ENCODE data around the gene BCOR. TPM values are rescaled to one million over a fixed set of nuclear protein-coding genes. Genes with fewer than 3 reads are reported as not detected.

The BCOR gene
- total RNA-seq, 1 experiment from 2014 or later, result 48.3 TPM

- CTCF ChIA-PET, result interaction anchor here (0.6 kb wide), 1 partner anchor 12 kb away, joined by 3 read pairs; no protein-coding TSS in a partner anchor
- Histone ChIP-seq H3K4me1 (ENCODE audit: control insufficient read depth, insufficient read depth, low read length) (peaks cover 6% of the 10 kb centered on the region), H3K27ac (ENCODE audit: low read length) (peak overlapping the region; percentile 73; the same call in 1 of the 2 replicates), H3K36me3 (ENCODE audit: control insufficient read depth, insufficient read depth, low read length) (no peaks in the 10 kb centered on the region), H3K9me3 (ENCODE audit: control insufficient read depth, insufficient read depth, low read depth, low read length) (no peaks in the 10 kb centered on the region), H3K27me3 (ENCODE audit: control insufficient read depth, insufficient read depth, low read length) (no peaks in the 10 kb centered on the region), H3K4me3 (ENCODE audit: low read depth in 2 of 2, low read length in 2 of 2) (peak overlapping the region; percentile 53 to 64)
- in situ Hi-C loops (cut with HindIII; ENCODE audit: low pct_unique_long_range_greater_than_20kb, low sequenced_read_pairs) (no loop called here), intact Hi-C loops (cut with micrococcal nuclease; ENCODE audit: unreplicated experiment) (loop anchor here (5.0 kb wide), 1 partner anchor 79 kb away; no protein-coding TSS in a partner anchor)
- no TSS peak for BruUV-seq (replicated peaks)
- no peak for TF ChIP-seq CTCF (IDR thresholded peaks at IDR 0.05)
- TF ChIP-seq TCF7L2 (IDR thresholded peaks at IDR 0.05; ENCODE audit: low read depth, low read length), result no peak
- no peak for TF ChIP-seq POLR2AphosphoS5 (IDR thresholded peaks at IDR 0.05; ENCODE audit: low read depth, low read length)
- TF ChIP-seq SIN3A (IDR thresholded peaks at IDR 0.05; ENCODE audit: borderline replicate concordance, insufficient read depth, low read depth, low read length), result no peak
- TF ChIP-seq, protein P1, sequence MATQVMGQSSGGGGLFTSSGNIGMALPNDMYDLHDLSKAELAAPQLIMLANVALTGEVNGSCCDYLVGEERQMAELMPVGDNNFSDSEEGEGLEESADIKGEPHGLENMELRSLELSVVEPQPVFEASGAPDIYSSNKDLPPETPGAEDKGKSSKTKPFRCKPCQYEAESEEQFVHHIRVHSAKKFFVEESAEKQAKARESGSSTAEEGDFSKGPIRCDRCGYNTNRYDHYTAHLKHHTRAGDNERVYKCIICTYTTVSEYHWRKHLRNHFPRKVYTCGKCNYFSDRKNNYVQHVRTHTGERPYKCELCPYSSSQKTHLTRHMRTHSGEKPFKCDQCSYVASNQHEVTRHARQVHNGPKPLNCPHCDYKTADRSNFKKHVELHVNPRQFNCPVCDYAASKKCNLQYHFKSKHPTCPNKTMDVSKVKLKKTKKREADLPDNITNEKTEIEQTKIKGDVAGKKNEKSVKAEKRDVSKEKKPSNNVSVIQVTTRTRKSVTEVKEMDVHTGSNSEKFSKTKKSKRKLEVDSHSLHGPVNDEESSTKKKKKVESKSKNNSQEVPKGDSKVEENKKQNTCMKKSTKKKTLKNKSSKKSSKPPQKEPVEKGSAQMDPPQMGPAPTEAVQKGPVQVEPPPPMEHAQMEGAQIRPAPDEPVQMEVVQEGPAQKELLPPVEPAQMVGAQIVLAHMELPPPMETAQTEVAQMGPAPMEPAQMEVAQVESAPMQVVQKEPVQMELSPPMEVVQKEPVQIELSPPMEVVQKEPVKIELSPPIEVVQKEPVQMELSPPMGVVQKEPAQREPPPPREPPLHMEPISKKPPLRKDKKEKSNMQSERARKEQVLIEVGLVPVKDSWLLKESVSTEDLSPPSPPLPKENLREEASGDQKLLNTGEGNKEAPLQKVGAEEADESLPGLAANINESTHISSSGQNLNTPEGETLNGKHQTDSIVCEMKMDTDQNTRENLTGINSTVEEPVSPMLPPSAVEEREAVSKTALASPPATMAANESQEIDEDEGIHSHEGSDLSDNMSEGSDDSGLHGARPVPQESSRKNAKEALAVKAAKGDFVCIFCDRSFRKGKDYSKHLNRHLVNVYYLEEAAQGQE (IDR thresholded peaks at IDR 0.05; ENCODE audit: insufficient read depth in 1 of 2, low read depth in 2 of 2, low read length in 1 of 2), result no peak
- no peak for ATAC-seq
- POLR2A ChIA-PET, result interaction anchor here (0.6 kb wide), 1 partner anchor 78 kb away, joined by 3 read pairs; no protein-coding TSS in a partner anchor
- DNase-seq (ENCODE audit: low read depth, low spot score), result no peak
These were observed 4.2 kb downstream of the BCOR start for GRCh38 chrX:40093586-40093985.

GRCh38 chrX:40092808-40093435 is 4.8 kb downstream of the BCOR start:
- CTCF ChIA-PET, result interaction anchor here (0.6 kb wide), 1 partner anchor 12 kb away, joined by 3 read pairs; no protein-coding TSS in a partner anchor
- TF ChIP-seq SIN3A (IDR thresholded peaks at IDR 0.05; ENCODE audit: borderline replicate concordance, insufficient read depth, low read depth, low read length) (no peak), CTCF (IDR thresholded peaks at IDR 0.05) (no peak), POLR2AphosphoS5 (IDR thresholded peaks at IDR 0.05; ENCODE audit: low read depth, low read length) (no peak), TCF7L2 (IDR thresholded peaks at IDR 0.05; ENCODE audit: low read depth, low read length) (no peak)
- TF ChIP-seq, protein P1 (IDR thresholded peaks at IDR 0.05; ENCODE audit: insufficient read depth in 1 of 2, low read depth in 2 of 2, low read length in 1 of 2), result no peak
- Histone ChIP-seq H3K9me3 (ENCODE audit: control insufficient read depth, insufficient read depth, low read depth, low read length) (no peaks in the 10 kb centered on the region), H3K4me1 (ENCODE audit: control insufficient read depth, insufficient read depth, low read length) (peaks cover 11% of the 10 kb centered on the region), H3K36me3 (ENCODE audit: control insufficient read depth, insufficient read depth, low read length) (no peaks in the 10 kb centered on the region), H3K4me3 (ENCODE audit: low read depth in 2 of 2, low read length in 2 of 2) (peak overlapping the region; percentile 53 to 64), H3K27me3 (ENCODE audit: control insufficient read depth, insufficient read depth, low read length) (no peaks in the 10 kb centered on the region), H3K27ac (ENCODE audit: low read length) (peak overlapping the region; percentile 73)
- POLR2A ChIA-PET, result no interaction called here
- ATAC-seq (no peak), DNase-seq (ENCODE audit: low read depth, low spot score) (no peak)
- intact Hi-C loops (cut with micrococcal nuclease; ENCODE audit: unreplicated experiment) (loop anchor here (5.0 kb wide), 1 partner anchor 79 kb away; no protein-coding TSS in a partner anchor), in situ Hi-C loops (cut with HindIII; ENCODE audit: low pct_unique_long_range_greater_than_20kb, low sequenced_read_pairs) (no loop called here)
- BruUV-seq (replicated peaks), result TSS peak; percentile 43
